SK-N-SH treated with all-trans-retinoic acid at 6 μM for 48 hours (cell line): Measurements from ENCODE around the gene TANGO2.

Experiments used
- BACH2 ChIP-seq: fragments of 250-450 bp; sonication (Bioruptor Pico); IDR thresholded peaks from 2 replicates; pipeline ENCODE4 v1.9.0; 2021; ENCODE audit warnings: mild to moderate bottlenecking, borderline replicate concordance
- CSDC2 ChIP-seq: fragments of 250-450 bp; sonication (Bioruptor Pico); IDR thresholded peaks from 2 replicates; pipeline ENCODE4 v1.5.0; 2020; ENCODE audit warnings: mild to moderate bottlenecking, moderate library complexity
- TSHZ2 ChIP-seq: fragments of 250-450 bp; sonication (Bioruptor Pico); IDR thresholded peaks from 2 replicates; pipeline ENCODE4 v1.5.0; 2020; ENCODE audit warnings: mild to moderate bottlenecking, moderate library complexity
- ZFP3 ChIP-seq: fragments of 250-450 bp; sonication (Bioruptor Pico); IDR thresholded peaks from 2 replicates; pipeline ENCODE4 v1.5.0; 2020; ENCODE audit warnings: mild to moderate bottlenecking, moderate library complexity
- ZNF70 ChIP-seq: fragments of 450-650 bp; formaldehyde crosslinking; IDR thresholded peaks from 2 replicates; pipeline ENCODE4 v1.5.0; 2020; ENCODE audit warnings: mild to moderate bottlenecking, moderate library complexity
- TF ChIP-seq, protein P1 (sequence below): fragments of 250-450 bp; sonication (Bioruptor Pico); IDR thresholded peaks from 2 replicates; pipeline ENCODE4 v1.5.1; 2020; ENCODE audit warnings: low read depth, mild to moderate bottlenecking, moderate library complexity

DNA sequence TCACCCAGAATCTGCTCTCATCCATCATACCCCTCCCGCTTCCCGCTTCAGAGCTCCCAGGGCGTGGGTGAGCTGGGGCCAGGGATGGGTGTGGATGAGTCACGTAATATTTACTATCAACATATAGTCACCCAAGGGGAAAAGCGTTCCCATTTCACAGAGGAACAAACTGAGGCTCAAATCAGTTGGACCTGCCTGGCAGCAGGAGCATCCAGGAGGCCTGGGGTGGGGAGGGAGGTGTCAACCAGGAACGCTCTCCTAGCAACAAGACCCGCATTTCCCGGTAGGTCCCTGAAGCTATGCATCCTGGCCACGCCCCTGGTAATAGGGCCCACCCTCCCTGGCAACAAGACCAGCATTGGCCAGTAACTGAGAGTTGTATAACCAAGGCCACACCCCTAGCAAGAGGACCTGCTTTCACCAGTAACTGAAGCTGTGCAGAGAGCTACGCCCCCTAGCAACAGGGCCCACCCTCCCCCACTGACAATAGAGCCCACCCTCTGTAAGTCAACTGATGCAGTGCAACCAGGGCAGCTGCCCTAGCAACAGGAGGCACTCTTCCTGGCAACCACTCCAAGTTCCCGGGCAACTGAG lies 46.5 kb upstream of the TANGO2 start:
- no peak for TF ChIP-seq ZFP3 (CRISPR knock-in tag)
- TF ChIP-seq TSHZ2: no peak
- no peak for TF ChIP-seq CSDC2 (CRISPR knock-in tag)
- no peak for TF ChIP-seq BACH2 (CRISPR knock-in tag)
- TF ChIP-seq, protein P1, sequence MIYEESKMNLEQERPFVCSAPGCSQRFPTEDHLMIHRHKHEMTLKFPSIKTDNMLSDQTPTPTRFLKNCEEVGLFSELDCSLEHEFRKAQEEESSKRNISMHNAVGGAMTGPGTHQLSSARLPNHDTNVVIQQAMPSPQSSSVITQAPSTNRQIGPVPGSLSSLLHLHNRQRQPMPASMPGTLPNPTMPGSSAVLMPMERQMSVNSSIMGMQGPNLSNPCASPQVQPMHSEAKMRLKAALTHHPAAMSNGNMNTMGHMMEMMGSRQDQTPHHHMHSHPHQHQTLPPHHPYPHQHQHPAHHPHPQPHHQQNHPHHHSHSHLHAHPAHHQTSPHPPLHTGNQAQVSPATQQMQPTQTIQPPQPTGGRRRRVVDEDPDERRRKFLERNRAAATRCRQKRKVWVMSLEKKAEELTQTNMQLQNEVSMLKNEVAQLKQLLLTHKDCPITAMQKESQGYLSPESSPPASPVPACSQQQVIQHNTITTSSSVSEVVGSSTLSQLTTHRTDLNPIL: no peak
- no peak for TF ChIP-seq ZNF70 (CRISPR knock-in tag)
